HG02588 (cell line): ENCODE data around the gene MANSC1.

Experiments used
- ATAC-seq: cut with Tn5 transposase; IDR thresholded peaks from one replicate; pipeline ENCODE4 v1.9.1; 2021; ENCODE audit warnings: mild to moderate bottlenecking, moderate library complexity; ENCODE audit not compliant: unreplicated experiment

MANSC1 gene

GRCh38 chr12:12349711-12350665 lies at the start of gene MANSC1:
Gene MANSC1, minus strand, starts transcription at chr12:12350242. Its CDS starts 6,928 bp downstream, at chr12:12343314.
- ATAC-seq = no peak

DNA sequence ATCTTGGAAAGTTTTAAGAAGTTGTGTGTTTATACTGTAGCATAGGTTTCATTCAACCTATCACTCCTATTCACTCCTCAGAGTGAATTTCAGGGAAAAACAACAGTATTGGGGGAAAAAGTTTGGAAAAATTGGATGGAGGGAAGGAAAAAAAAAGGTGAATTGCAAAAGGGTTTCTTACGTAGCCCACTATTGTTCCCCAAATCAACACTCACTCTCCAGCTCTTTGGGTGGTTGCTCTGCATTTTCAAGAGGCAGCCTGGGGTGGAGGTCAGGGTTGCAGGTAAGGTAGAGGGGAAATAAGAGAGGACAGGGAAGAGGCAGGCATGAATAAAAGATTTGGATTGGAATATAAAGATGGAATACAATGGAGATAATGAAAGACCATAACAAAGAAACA lies 49.1 kb upstream of the MANSC1 start:
- no peak for ATAC-seq

GRCh38 chr12:12398026-12398859 lies 48.2 kb upstream of the MANSC1 start:
- ATAC-seq = no peak

DNA sequence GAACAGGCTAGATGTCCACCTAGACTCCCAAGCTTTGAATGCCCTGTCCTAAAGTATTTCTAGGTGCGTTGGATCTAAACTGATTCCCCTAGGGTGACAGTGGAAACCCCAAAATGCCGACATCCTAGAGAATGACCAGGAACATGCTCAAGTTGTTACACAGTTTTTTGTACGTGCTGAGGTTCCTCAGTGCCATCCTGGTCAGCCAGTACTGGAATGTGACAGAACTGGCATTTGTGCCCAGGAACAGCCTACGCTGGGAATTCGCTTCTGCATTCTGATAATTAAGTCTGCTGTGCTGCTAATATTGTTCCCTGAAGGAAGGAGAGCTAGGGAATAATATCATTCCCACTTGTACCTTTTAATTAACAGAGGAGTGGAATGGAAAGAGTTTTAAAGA lies 47.1 kb upstream of the MANSC1 start:
- ATAC-seq = no peak

DNA sequence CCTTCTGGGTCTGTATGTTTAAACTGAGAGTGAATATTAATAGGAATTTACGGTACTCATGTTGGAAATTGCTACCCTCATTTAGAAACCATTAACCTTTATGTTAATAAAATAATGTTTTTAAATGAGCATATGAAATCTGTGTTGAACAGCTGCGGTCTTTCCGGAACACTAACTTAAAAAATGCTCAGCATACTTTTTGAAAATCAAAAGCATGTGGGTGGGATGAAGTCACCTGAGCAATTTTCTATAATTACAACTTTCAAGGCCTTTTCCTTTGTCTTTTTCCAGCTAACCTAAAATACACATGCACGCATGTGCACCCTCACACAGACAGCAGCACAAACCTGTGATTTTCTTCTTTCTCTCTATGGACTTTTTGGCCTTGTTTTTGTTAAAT lies 46.7 kb upstream of the MANSC1 start:
- ATAC-seq = no peak

DNA sequence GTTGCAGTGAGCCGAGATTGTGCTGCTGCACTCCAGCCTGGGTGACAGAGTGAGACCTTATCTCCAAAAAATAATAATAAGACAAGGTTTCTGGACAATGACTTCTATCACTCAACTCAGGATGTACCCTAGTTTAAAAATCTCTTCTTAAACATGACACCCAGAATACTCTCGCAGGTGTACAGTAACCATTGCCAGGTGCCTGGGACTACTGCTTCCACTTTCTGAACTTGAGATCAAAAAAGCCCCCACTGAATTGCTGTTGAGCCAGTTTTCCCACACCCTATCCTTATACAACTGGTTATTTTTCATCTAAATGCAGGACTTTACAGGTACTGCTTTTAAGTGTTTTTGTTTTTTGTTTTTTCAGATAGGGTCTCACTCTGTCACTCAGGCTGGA lies 43.1 kb upstream of the MANSC1 start:
- ATAC-seq = no peak

GRCh38 chr12:12392413-12392812 lies 42.4 kb upstream of the MANSC1 start:
- ATAC-seq = no peak

- no peak for ATAC-seq
These were observed 37.5 kb upstream of the MANSC1 start for GRCh38 chr12:12387501-12387900.

DNA sequence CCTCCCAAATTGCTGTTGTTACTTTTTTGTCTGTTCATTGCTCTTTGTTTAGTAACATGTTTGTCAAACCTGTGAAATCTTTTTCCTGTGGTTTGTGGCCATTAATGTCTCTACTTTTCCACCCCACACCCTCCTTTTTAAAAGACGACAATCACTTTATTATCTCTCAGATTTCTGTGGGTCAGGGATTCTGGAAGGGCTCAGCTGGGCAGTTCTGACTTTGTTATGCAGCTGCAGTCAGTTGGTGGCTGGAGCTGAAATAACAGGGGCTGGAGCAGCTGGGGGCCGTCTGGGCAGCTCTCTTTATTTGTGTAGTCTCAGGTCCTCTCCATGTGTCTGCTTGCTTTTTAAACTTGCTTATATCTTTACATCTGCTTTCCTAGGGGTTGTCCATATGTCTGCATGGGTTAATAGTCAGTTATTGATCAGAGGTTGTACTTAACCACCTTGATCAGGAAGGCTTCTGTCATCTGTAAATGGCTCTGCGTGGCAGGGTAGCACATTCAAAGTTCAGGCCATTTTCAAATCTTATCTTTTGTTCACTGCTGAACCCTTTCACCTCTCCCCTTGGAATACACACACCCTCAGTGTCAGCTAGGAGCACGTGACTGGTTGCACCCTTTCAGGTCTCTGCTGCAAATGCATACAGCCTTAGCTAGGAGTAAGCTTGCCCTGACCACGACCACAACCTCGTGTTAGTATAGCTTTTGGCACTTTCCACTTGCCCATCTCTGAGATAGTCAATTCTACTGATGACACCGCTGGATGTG lies 34.7 kb upstream of the MANSC1 start:
- no peak for ATAC-seq

DNA sequence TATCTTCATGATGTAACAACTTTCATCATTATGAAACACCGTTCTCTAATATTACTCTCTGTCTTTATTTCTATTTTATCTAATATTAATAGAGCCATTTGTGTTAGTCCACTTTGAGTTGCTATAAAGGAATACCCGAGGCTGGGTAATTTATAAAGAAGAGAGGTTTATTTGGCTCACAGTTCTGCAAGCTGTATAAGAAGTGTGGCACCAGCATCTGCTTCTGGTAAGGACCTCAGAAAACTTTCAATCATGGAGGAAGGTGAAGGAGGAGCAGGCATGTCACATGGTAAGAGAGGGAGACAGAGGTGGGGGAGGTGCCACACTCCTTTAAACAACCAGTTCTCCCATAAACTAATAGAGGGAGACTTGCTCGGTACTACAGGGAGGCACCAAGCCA lies 31.9 kb upstream of the MANSC1 start:
- no peak for ATAC-seq

- no peak for ATAC-seq
These were observed 31.0 kb upstream of the MANSC1 start for GRCh38 chr12:12380949-12381593.

DNA sequence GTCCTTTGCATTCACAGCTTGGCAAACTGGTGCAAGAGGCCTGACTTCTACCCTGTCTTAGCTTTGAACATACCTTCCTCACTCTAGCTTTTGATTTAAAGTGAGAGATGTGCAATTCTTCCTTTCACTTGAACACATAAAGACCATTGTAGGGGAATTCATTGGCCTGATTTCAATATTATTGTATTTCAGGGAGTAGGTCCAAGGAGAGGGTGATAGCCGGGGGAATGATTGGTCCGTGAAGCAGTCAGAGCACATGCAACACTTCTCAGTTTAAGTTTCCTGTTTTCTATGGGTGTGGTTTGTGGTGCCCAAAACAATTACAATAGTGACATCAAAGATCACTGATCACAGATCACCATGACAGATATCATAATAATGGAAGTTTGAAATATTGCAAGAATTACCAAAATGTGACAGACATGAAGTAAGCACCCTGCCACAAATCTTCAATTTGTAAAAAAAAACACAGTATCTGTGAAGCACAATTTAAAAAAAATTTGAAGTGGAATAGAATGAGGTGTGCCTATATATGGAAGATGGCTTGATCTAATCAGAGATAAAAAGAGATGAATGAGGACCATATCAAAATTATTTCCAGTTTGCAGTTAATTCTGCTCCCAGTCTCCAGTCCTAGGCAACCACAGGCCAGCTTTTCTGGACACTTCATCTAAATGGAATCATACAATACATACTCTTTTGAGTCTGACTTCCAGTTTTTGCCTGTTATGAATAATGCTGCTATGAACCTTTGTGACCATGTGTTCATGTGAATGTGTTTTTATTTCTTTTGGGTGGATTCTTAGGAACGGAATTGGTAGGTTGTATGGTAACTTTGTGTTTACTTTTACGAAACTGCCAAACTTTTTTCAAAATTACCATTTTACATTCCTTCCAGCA lies 30.0 kb upstream of the MANSC1 start:
- ATAC-seq = no peak

DNA sequence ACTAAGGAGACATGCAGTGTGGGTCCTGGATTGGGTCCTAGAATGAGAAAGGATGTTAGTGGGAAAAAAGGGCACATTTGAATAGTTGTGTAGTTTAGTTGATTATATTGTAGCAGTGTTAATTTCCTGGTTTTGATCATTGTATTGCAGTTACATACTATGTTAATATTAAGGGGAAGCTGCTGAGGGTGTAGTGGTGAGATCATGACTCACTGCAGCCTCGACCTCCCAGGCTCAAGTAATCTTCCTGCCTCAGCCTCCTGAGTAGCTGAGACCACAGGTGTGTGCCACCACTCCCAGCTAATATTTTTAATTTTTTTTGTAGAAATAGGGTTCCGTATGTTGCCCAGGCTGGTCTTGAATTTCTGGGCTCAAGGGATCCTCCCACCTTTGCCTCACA lies 28.6 kb upstream of the MANSC1 start:
- ATAC-seq = no peak

GRCh38 chr12:12376646-12377448 lies 26.8 kb upstream of the MANSC1 start:
- ATAC-seq = peak; percentile 51

DNA sequence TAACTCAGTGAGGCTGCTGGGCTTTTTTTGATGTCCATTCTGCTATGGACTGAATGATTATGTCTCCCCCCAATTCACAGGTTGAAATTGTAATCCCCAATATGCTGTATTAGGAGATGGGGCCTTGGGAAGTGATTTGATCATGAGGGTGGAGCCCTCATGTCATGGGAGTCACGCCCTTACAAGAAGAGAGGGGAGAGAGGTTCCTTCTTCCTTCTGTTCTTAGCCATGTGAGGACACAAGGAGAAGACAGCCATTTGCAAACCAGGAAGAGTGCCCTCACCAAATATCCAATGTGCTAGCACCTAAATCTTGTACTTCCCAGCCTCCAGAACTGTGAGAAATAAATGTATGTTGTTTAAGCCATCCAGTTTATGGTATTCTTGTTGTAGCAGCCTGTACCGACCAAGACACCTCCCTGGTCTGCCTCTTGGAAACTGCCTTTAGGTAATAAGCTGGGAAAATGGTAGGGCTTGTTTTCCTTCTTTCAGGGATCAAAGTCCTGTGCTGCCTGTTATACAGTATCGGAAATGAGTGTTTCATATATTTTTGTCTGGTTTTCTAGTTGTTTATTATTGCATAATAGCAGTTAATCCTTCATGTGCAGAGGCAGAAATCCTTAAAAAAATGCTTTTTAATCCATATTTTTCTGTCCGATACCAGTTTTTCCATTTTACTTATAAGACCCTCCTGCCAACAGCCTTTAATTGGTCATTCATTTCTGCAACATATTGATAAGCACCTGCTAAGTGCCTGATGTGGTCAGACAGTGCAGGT lies 23.1 kb upstream of the MANSC1 start:
- ATAC-seq = no peak

DNA sequence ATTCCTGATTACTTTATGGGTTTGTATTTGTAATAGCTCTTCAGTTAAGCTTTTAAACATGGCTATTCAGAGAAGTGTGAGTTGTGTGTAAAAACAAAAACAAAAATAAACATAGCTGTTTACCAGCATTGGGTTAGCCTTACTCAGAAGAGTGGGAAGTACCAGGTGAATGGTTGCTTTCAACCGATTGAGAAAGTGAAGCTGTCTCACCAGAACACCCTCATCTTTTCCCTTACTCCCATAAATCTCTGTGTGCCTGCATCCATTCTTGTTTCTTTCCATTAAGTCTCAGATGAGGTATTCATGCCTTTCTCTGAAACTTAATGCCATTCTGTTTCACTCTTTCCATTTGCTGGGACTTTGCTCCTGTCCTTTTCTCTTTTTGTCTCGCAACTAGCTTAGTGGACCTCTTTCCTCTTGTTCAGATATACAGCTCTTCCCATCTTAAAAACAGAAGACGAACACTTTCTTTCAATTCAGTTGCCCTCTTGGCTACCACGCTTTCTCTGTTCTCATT lies 17.5 kb upstream of the MANSC1 start:
- no peak for ATAC-seq

GRCh38 chr12:12366701-12367481 lies 16.8 kb upstream of the MANSC1 start:
- ATAC-seq = no peak
